Left lobe of liver (tissue), 2 donors: Measurements from ENCODE around the gene STXBP1. TPM values are rescaled to one million over a fixed set of nuclear protein-coding genes. Genes with fewer than 3 reads are reported as not detected.
A peak's percentile ranks its signal among the peaks of the same experiment; 100 is the strongest.
"Not testable (repeated sequence)": the region's sequence is repeated elsewhere in the genome, so short reads cannot be mapped to it uniquely, and the experiment has no call there.

Experiments used
- ATAC-seq: fragments of 200-7000 bp; cut with Tn5 transposase; one replicate; pipeline ENCODE4 v1.9.1; 2020; ENCODE audit warnings: mild to moderate bottlenecking, moderate library complexity
- DNase-seq: peaks from one replicate; pipeline ENCODE4 v3.0.0-alpha.2; 2020; ENCODE audit warnings: low spot score
- total RNA-seq: library from RNA; stranded (reverse); gene quantifications from one replicate; pipeline ENCODE4 v1.2.1, GENCODE V29; 2021
- donor health status: DM: no; HTN: no; CAD: no; lungs with moderate emphysema.
- donor health status: DM: no; HTN: yes; CAD: no.

Gene STXBP1
- total RNA-seq, 1 donor from 2014 or later: 3.8 TPM

GRCh38 chr9:127575875-127576778, 36.0 kb upstream of the STXBP1 start:
- no peak for ATAC-seq

GRCh38 chr9:127577194-127577593, 34.9 kb upstream of the STXBP1 start:
- DNase-seq, ATAC-seq: not testable (repeated sequence)

More at GRCh38 chr9:127575875-127576778, 36.0 kb upstream of the STXBP1 start:
- DNase-seq: no peak

- DNase-seq (no peak), ATAC-seq (no peak)
Observed at GRCh38 chr9:127578627-127578951, 33.5 kb upstream of the STXBP1 start.

GRCh38 chr9:127578952-127579853, 32.9 kb upstream of the STXBP1 start:
- ATAC-seq (peak; percentile 83), DNase-seq (peak; percentile 56)

GRCh38 chr9:127580366-127580765, 31.7 kb upstream of the STXBP1 start:
- ATAC-seq (no peak), DNase-seq (no peak)

GRCh38 chr9:127580879-127581475, 31.1 kb upstream of the STXBP1 start:
- ATAC-seq (no peak), DNase-seq (no peak)

- ATAC-seq, DNase-seq: not testable (repeated sequence)
Observed at GRCh38 chr9:127584474-127584805, 27.6 kb upstream of the STXBP1 start.

GRCh38 chr9:127585161-127585819, 26.8 kb upstream of the STXBP1 start:
- DNase-seq: no peak
- no peak for ATAC-seq

GRCh38 chr9:127586096-127586495, 26.0 kb upstream of the STXBP1 start:
- DNase-seq: no peak
- ATAC-seq: no peak

GRCh38 chr9:127586537-127586936, 25.5 kb upstream of the STXBP1 start:
- DNase-seq (peak; percentile 78), ATAC-seq (peak; percentile 96)

- no peak for ATAC-seq
- no peak for DNase-seq
Observed at GRCh38 chr9:127587966-127588365, 24.1 kb upstream of the STXBP1 start.

GRCh38 chr9:127588740-127589506, 23.2 kb upstream of the STXBP1 start:
- ATAC-seq (no peak), DNase-seq (no peak)

GRCh38 chr9:127589955-127590370, 22.1 kb upstream of the STXBP1 start:
- DNase-seq (peak; percentile 63), ATAC-seq (peak; percentile 89)

GRCh38 chr9:127595611-127596010, 16.5 kb upstream of the STXBP1 start:
- ATAC-seq (no peak), DNase-seq (no peak)

GRCh38 chr9:127598839-127599549, 13.1 kb upstream of the STXBP1 start:
- ATAC-seq (no peak), DNase-seq (no peak)

- DNase-seq (no peak), ATAC-seq (no peak)
Observed at GRCh38 chr9:127599550-127599891, 12.6 kb upstream of the STXBP1 start.

- DNase-seq (no peak), ATAC-seq (no peak)
Observed at GRCh38 chr9:127603226-127603625, 8.9 kb upstream of the STXBP1 start.

- ATAC-seq: no peak
Observed at GRCh38 chr9:127606043-127606442, 6.0 kb upstream of the STXBP1 start.

GRCh38 chr9:127608104-127608966, 3.7 kb upstream of the STXBP1 start:
- ATAC-seq: peak; percentile 51
- DNase-seq: peak; percentile 62

More at GRCh38 chr9:127606043-127606442, 6.0 kb upstream of the STXBP1 start:
- DNase-seq: no peak
